Hepatocyte (in vitro differentiated cells): ENCODE data around the gene AMH. TPM values are rescaled to one million over a fixed set of nuclear protein-coding genes. Genes with fewer than 3 reads are reported as not detected.

ENCODE experiments used
- DNase-seq: peaks from one replicate; pipeline ENCODE4 v3.0.0-alpha.2; 2016; ENCODE audit warnings: low spot score
- H2AFZ ChIP-seq: fragments of 200-600 bp; sonication (generic); 2 replicates; pipeline ENCODE4 v1.6.0; 2016; ENCODE audit warnings: antibody characterized with exemption, mild to moderate bottlenecking
- H3K27ac ChIP-seq: fragments of 200-600 bp; sonication (generic); 2 replicates; pipeline ENCODE4 v1.5.1; 2016; ENCODE audit warnings: mild to moderate bottlenecking
- H3K27me3 ChIP-seq: fragments of 200-600 bp; sonication (generic); 2 replicates; pipeline ENCODE4 v1.6.1; 2016
- H3K36me3 ChIP-seq: fragments of 200-600 bp; sonication (generic); replicated peaks from 2 replicates; pipeline ENCODE4 v1.5.1; 2016; ENCODE audit warnings: low read depth; ENCODE audit not compliant: insufficient read depth
- H3K4me1 ChIP-seq: fragments of 200-600 bp; sonication (generic); 2 replicates; pipeline ENCODE4 v1.5.1; 2016; ENCODE audit warnings: mild to moderate bottlenecking, moderate library complexity; ENCODE audit not compliant: insufficient read depth
- H3K4me2 ChIP-seq: fragments of 200-600 bp; sonication (generic); 2 replicates; pipeline ENCODE4 v1.6.0; 2016
- H3K4me3 ChIP-seq: fragments of 200-600 bp; sonication (generic); 2 replicates; pipeline ENCODE4 v1.5.1; 2016; ENCODE audit warnings: mild to moderate bottlenecking
- H3K79me2 ChIP-seq: fragments of 200-600 bp; sonication (generic); 2 replicates; pipeline ENCODE4 v1.6.0; 2017; ENCODE audit warnings: mild to moderate bottlenecking
- H3K9me2 ChIP-seq: fragments of 200-600 bp; sonication (generic); replicated peaks from 2 replicates; pipeline ENCODE4 v1.6.0; 2017; ENCODE audit warnings: mild to moderate bottlenecking; ENCODE audit not compliant: insufficient read depth
- H3K9me3 ChIP-seq: fragments of 200-600 bp; sonication (generic); 2 replicates; pipeline ENCODE4 v1.5.1; 2016; ENCODE audit warnings: low read depth, mild to moderate bottlenecking
- H4K20me1 ChIP-seq: fragments of 200-600 bp; sonication (generic); 2 replicates; pipeline ENCODE4 v1.6.0; 2016; ENCODE audit warnings: mild to moderate bottlenecking; ENCODE audit not compliant: insufficient read depth, poor library complexity, severe bottlenecking
- CTCF ChIP-seq: fragments of 200-600 bp; sonication (generic); IDR thresholded peaks from 2 replicates; pipeline ENCODE4 v1.5.1; 2016; ENCODE audit warnings: antibody characterized with exemption, mild to moderate bottlenecking; ENCODE audit not compliant: poor library complexity
- EZH2 ChIP-seq: fragments of 200-600 bp; sonication (generic); IDR thresholded peaks from 2 replicates; pipeline ENCODE4 v1.6.1; 2016; ENCODE audit warnings: antibody characterized with exemption, mild to moderate bottlenecking, borderline replicate concordance
- EZH2phosphoT487 ChIP-seq: fragments of 200-600 bp; sonication (generic); IDR thresholded peaks from one replicate; pipeline ENCODE4 v1.6.1; 2018; ENCODE audit warnings: antibody characterized with exemption, mild to moderate bottlenecking, low read depth, moderate library complexity; ENCODE audit not compliant: unreplicated experiment, severe bottlenecking
- WGBS: methylation state at CpG from one replicate; pipeline ENCODE4 v1.1.6; 2016; ENCODE audit warnings: low lambda C conversion rate; ENCODE audit errors: missing lambda C conversion rate; 5-methylcytosine and 5-hydroxymethylcytosine counted together
- polyA plus RNA-seq: library from polyadenylated mRNA; unstranded; fragments of >200 nt; fragmentation: Nextera tagmentation; extraction: Ambion mirVana; gene quantifications from 2 replicates; pipeline ENCODE4 v1.2.1, GENCODE V29; 2016
- total RNA-seq: library from RNA; depleted of rRNA; stranded (reverse); fragments of >200 nt; gene quantifications from 2 replicates; pipeline ENCODE4 v1.2.3, GENCODE V29; 2014

AMH gene
- total and polyA plus RNA-seq, 2 experiments from 2014 or later = 8.2 to 20.9 TPM

DNA sequence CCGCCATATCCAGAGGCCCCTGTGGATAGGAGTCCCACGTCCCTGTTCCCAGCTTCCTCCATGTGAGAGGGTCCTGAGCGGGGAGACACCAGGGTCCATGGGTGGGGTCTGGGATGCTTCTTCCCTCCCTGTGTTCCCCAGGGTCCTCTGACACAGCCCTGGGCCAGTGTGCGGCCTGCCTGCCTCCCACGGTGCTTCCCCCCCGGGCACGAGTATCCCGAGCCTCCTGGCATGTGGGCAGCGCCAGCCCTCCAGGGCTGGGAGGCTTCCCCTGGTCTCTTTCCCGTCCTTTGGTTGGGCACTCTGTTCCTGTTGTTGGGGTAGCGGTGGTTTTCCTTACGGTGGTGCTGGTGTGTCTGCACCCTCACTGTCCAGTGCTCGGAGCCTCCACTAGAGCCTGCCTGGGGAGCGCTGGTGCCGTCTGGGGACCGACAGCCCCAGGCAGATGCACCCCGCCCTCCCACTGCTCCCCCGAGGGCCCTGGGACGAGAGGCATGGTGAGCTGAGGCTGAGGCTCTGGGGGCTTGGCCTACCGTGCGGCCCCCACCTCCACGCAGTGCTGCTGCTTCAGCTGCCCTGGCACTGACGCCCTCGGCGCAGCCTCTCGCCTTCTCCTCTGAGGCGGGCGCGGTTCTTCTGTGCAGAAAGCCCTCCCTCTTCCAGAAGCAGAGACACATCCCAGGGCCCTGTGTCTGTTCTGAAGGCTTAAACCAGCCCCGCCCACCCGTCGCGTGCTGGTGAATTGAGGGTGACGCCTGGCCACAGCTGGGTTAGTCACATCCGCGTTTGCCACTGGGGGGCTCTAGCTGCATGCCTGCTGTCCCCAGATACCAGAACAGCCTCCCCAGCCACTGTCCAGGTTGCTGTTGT lies 40.9 kb upstream of the AMH start:
- H3K9me2 ChIP-seq = no peaks in the 10 kb centered on the region
- H3K79me2 ChIP-seq = no peaks in the 10 kb centered on the region
- peak; percentile 75 for DNase-seq
- no peak for TF ChIP-seq CTCF
- TF ChIP-seq EZH2phosphoT487 = no peak
- no peak for TF ChIP-seq EZH2
- H3K27ac ChIP-seq = no peak overlapping the region
- H2AFZ ChIP-seq = no peak overlapping the region
- H3K27me3 ChIP-seq = no peaks in the 10 kb centered on the region
- H3K4me1 ChIP-seq = peaks cover 14% of the 10 kb centered on the region
- H3K9me3 ChIP-seq = no peaks in the 10 kb centered on the region
- H3K4me3 ChIP-seq = no peak overlapping the region
- H3K4me2 ChIP-seq = no peak overlapping the region
- WGBS = 77% methylated on average over 32 of the region's 36 CpGs
- H4K20me1 ChIP-seq = no peaks in the 10 kb centered on the region
- no peaks in the 10 kb centered on the region for H3K36me3 ChIP-seq

DNA sequence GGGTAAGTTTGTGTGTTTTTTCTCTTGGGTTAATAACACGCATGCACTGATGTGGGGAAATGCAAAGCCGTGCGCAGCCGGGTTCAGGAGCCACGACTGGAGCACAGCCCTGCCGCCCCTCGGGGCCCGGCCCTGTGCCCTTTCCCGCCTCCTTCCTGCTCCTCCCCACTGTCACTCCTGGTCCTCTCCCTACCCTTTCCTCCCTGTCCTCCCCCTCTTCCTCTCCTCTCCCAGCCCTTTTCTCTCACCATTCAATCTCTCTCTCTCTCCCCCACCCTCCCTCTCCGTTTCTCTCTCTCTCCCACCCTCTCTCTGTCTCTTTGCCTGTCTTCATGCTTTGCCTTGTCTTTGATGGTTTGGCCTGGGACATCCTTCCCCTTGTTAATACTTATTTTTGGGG lies 40.1 kb upstream of the AMH start:
- no peaks in the 10 kb centered on the region for H3K36me3 ChIP-seq
- no peaks in the 10 kb centered on the region for H4K20me1 ChIP-seq
- 85% methylated on average over 10 of the region's 10 CpGs for WGBS
- H3K27ac ChIP-seq = no peak overlapping the region
- no peak for DNase-seq
- TF ChIP-seq EZH2 = no peak
- TF ChIP-seq CTCF = no peak
- TF ChIP-seq EZH2phosphoT487 = no peak
- peaks cover 21% of the 10 kb centered on the region for H3K4me1 ChIP-seq
- no peaks in the 10 kb centered on the region for H3K27me3 ChIP-seq
- no peak overlapping the region for H3K4me2 ChIP-seq
- no peak overlapping the region for H2AFZ ChIP-seq
- no peak overlapping the region for H3K4me3 ChIP-seq
- no peaks in the 10 kb centered on the region for H3K9me3 ChIP-seq
- no peaks in the 10 kb centered on the region for H3K9me2 ChIP-seq
- H3K79me2 ChIP-seq = no peaks in the 10 kb centered on the region

DNA sequence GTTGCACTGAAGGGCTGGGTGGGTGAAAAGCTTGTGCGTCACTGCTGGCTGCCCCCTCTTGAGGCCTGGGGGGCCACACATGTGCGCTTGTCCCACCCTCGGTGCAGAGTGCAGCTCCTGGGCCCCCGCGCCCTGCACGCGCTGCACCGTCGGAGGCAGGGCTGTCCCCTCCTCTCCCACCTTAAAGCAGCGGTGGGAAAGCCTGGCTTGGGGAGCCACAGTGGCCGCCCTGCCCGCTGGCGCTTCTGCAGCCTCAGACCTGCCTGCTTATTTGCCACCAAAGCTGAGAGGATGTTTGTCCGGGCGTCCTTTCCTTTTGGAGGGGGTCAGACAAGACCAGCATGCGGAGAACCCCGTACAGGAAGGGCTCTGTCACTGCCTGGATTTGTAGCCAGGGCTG lies 39.7 kb upstream of the AMH start:
- no peak overlapping the region for H2AFZ ChIP-seq
- 97% methylated on average over 16 of the region's 17 CpGs for WGBS

More for the DNA sequence above, 39.7 kb upstream of the AMH start:
- H3K4me2 ChIP-seq = no peak overlapping the region
- H3K9me3 ChIP-seq = no peaks in the 10 kb centered on the region
- H3K4me3 ChIP-seq = no peak overlapping the region
- no peaks in the 10 kb centered on the region for H3K27me3 ChIP-seq
- no peaks in the 10 kb centered on the region for H3K9me2 ChIP-seq
- H3K79me2 ChIP-seq = no peaks in the 10 kb centered on the region
- TF ChIP-seq EZH2 (no peak), CTCF (no peak), EZH2phosphoT487 (no peak)
- H3K4me1 ChIP-seq = peaks cover 21% of the 10 kb centered on the region
- DNase-seq = no peak
- no peaks in the 10 kb centered on the region for H3K36me3 ChIP-seq
- H3K27ac ChIP-seq = no peak overlapping the region
- no peaks in the 10 kb centered on the region for H4K20me1 ChIP-seq
